ENCODE results near the gene LLGL2.

- TF ChIP-seq CTCF (conservative IDR thresholded peaks at IDR 0.05 in 1 of 2, IDR thresholded peaks at IDR 0.05 in 1 of 2; ENCODE audit: low read depth in 1 of 2, low read length in 2 of 2) (no peak), EZH2 (IDR thresholded peaks at IDR 0.05; ENCODE audit: low read length, missing control alignments) (no peak)
Measured at GRCh38 chr17:75486151-75486550, 39.3 kb upstream of the LLGL2 start.
